Endothelial cell of umbilical vein (primary cell): ENCODE data around the gene TMEM41B. TPM values are rescaled to one million over a fixed set of nuclear protein-coding genes. Genes with fewer than 3 reads are reported as not detected.

Experiments used
- Bru-seq: library from RNA; stranded (reverse); fragments of 400-500 nt; gene quantifications from one replicate; lab custom pipeline; 2021; lab: Mats Ljungman, UMichigan
- BruChase-seq, 2 experiments: library from RNA; stranded (reverse); fragments of 400-500 nt; gene quantifications; one replicate each; lab custom pipeline; 2021; lab: Mats Ljungman, UMichigan
- BruUV-seq: library from RNA; stranded (reverse); fragments of 400-500 nt; replicated peaks from 2 replicates; lab custom pipeline; 2021; lab: Mats Ljungman, UMichigan
- CTCF ChIA-PET: fragments of 300-600, 350-600 bp; sonication (Branson Sonifier 250); formaldehyde crosslinking; loops from one replicate; lab custom pipeline; 2021; ENCODE audit warnings: antibody characterized with exemption, inconsistent platforms; lab: Charles Lee
- POLR2A ChIA-PET: fragments of 300-600, 350-600 bp; sonication (Branson Sonifier 250); formaldehyde crosslinking; loops from one replicate; lab custom pipeline; 2021; ENCODE audit warnings: antibody characterized with exemption, inconsistent platforms; lab: Charles Lee
- DNase-seq: peaks from one replicate; pipeline ENCODE4 v3.0.0-alpha.2; 2011; ENCODE audit warnings: low read depth, low spot score
- FAIRE-seq: peaks from 2 replicates; lab custom pipeline; 2011; peaks lifted over from hg19 to GRCh38; lab: Jason Lieb, UNC
- H2AFZ ChIP-seq: 2 replicates; pipeline ENCODE4 v1.6.0; 2012; ENCODE audit warnings: low read depth, low read length, control low read depth, inconsistent platforms
- H3K27ac ChIP-seq: 2 replicates; pipeline ENCODE4 v1.5.1; 2011; ENCODE audit warnings: low read depth, mild to moderate bottlenecking, control low read depth, low read length, moderate library complexity; ENCODE audit not compliant: insufficient read depth
- H3K27me3 ChIP-seq, 2 experiments: 2 replicates each; pipeline versions ENCODE4 v1.6.0 to v1.6.1; 2011; ENCODE audit warnings: low read length in 2 of 2, mixed read lengths in 1 of 2; ENCODE audit not compliant: control insufficient read depth in 2 of 2, insufficient read depth in 2 of 2
- H3K36me3 ChIP-seq, 2 experiments: 2 replicates in 1 of 2; 3 replicates in 1 of 2; pipeline ENCODE4 v1.5.1; 2011; ENCODE audit warnings: low read length in 2 of 2, mild to moderate bottlenecking in 1 of 2, moderate library complexity in 1 of 2; ENCODE audit not compliant: control insufficient read depth in 2 of 2, insufficient read depth in 2 of 2; ENCODE audit errors: extremely low read depth in 1 of 2
- H3K4me1 ChIP-seq: 3 replicates; pipeline ENCODE4 v1.5.1; 2011; ENCODE audit warnings: mild to moderate bottlenecking, low read length; ENCODE audit not compliant: control insufficient read depth, insufficient read depth; ENCODE audit errors: extremely low read depth
- H3K4me2 ChIP-seq: 2 replicates; pipeline ENCODE4 v1.6.1; 2011; ENCODE audit warnings: low read length, control low read depth, mixed read lengths; ENCODE audit not compliant: insufficient read depth
- H3K4me3 ChIP-seq, 3 experiments: fragments of 200-600 bp in 1 of 3; sonication (generic), shearing (Covaris generic) in 1 of 3; replicated peaks in 1 of 3; 2 replicates each; pipeline ENCODE4 v1.5.1; 2011 to 2016; ENCODE audit warnings: control low read depth in 3 of 3, low read length in 3 of 3, mild to moderate bottlenecking in 2 of 3, inconsistent platforms in 1 of 3, low read depth in 1 of 3, moderate library complexity in 1 of 3; ENCODE audit not compliant: insufficient read depth in 1 of 3
- H3K79me2 ChIP-seq: 2 replicates; pipeline ENCODE4 v1.6.0; 2012; ENCODE audit warnings: low read length, inconsistent platforms; ENCODE audit not compliant: control insufficient read depth, insufficient read depth
- H3K9ac ChIP-seq: replicated peaks from 2 replicates; pipeline ENCODE3; 2011; ENCODE audit warnings: low read length, control low read depth; ENCODE audit not compliant: insufficient read depth; ENCODE audit errors: extremely low read depth
- H3K9me1 ChIP-seq: replicated peaks from 3 replicates; pipeline ENCODE4 v1.6.0; 2011; ENCODE audit warnings: mild to moderate bottlenecking, low read length; ENCODE audit not compliant: control insufficient read depth, insufficient read depth; ENCODE audit errors: extremely low read depth
- H3K9me3 ChIP-seq: replicated peaks from 2 replicates; pipeline ENCODE4 v1.5.1; 2012; ENCODE audit warnings: low read length, inconsistent platforms; ENCODE audit not compliant: control insufficient read depth, insufficient read depth
- H4K20me1 ChIP-seq: replicated peaks from 2 replicates; pipeline ENCODE3; 2011; ENCODE audit warnings: mild to moderate bottlenecking, low read length; ENCODE audit not compliant: control insufficient read depth, insufficient read depth; ENCODE audit errors: extremely low read depth
- EZH2 ChIP-seq: IDR thresholded peaks from 2 replicates; pipeline ENCODE4 v1.6.1; 2012; ENCODE audit warnings: borderline replicate concordance, low read depth, mild to moderate bottlenecking, moderate library complexity, low read length, inconsistent platforms; ENCODE audit not compliant: severe bottlenecking
- FOS ChIP-seq: IDR thresholded peaks from 2 replicates; pipeline ENCODE4 v1.6.1; 2011; ENCODE audit warnings: mild to moderate bottlenecking, low read length, moderate library complexity, borderline replicate concordance; ENCODE audit not compliant: insufficient read depth
- GATA2 ChIP-seq: IDR thresholded peaks from 2 replicates; pipeline ENCODE4 v1.7.0; 2011; ENCODE audit warnings: low read depth, mild to moderate bottlenecking, moderate library complexity, mixed read lengths, low read length; ENCODE audit not compliant: insufficient read length, insufficient read depth
- JUN ChIP-seq: IDR thresholded peaks from 2 replicates; pipeline ENCODE4 v1.6.1; 2011; ENCODE audit warnings: borderline replicate concordance, low read depth; ENCODE audit not compliant: insufficient read length, insufficient read depth
- MAX ChIP-seq: IDR thresholded peaks from 2 replicates; pipeline ENCODE4 v1.6.1; 2011; ENCODE audit not compliant: insufficient read depth, insufficient read length
- MYC ChIP-seq: IDR thresholded peaks from one replicate; pipeline ENCODE4 v1.6.1; 2011; ENCODE audit warnings: mild to moderate bottlenecking, low read depth, low read length
- POLR2A ChIP-seq: IDR thresholded peaks from 2 replicates; pipeline ENCODE4 v1.6.1; 2012; ENCODE audit warnings: low read depth, mild to moderate bottlenecking, control low read depth, low read length
- POLR2AphosphoS5 ChIP-seq: IDR thresholded peaks from 2 replicates; pipeline ENCODE4 v1.6.1; 2012; ENCODE audit warnings: low read depth, mild to moderate bottlenecking, control low read depth, low read length, moderate library complexity; ENCODE audit not compliant: insufficient read depth
- dilution Hi-C: fragments of 300-500 bp; cut with MboI; formaldehyde crosslinking; loops from one replicate; pipeline ENCODE4 v1.15.0; 2019; ENCODE audit warnings: low sequenced_read_pairs; ENCODE audit not compliant: extremely low pct_ligation_motif_present
- intact Hi-C: fragments of 100-400 bp; cut with micrococcal nuclease; formaldehyde crosslinking; loops from one replicate; pipeline ENCODE4 v1.10.0; 2022
- long read RNA-seq: library from polyadenylated mRNA; stranded (forward); transcript quantifications from one replicate; pipeline ENCODE4 v2.0.0, GENCODE V29; 2021
- polyA minus RNA-seq, 3 experiments: library from RNA; depleted of rRNA, polyadenylated mRNA; stranded (reverse); fragments of >200 nt; gene quantifications; 1 replicate in 1 of 3; 2 replicates in 2 of 3; pipeline ENCODE4 v1.2.3, GENCODE V29; 2011
- polyA plus RNA-seq, 4 experiments: library from polyadenylated mRNA; depleted of rRNA in 3 of 4; stranded (reverse) in 3 of 4; unstranded in 1 of 4; fragments of >200 nt; gene quantifications; 2 replicates each; pipeline versions ENCODE4 v1.2.1 to v1.2.3, GENCODE V29; 2011 to 2012; ENCODE audit warnings: missing spikeins in 1 of 4
- total RNA-seq: library from RNA; stranded (reverse); gene quantifications from 2 replicates; pipeline ENCODE4 v1.2.3, GENCODE V29; 2021
- TF ChIP-seq, protein P1 (sequence below), 2 donors: IDR thresholded peaks; 1 replicate in 1 of 2; 2 replicates in 1 of 2; pipeline ENCODE4 v1.5.1; 2011; ENCODE audit warnings: low read length in 2 of 2, mild to moderate bottlenecking in 2 of 2, moderate library complexity in 2 of 2, control low read depth in 1 of 2, inconsistent platforms in 1 of 2, low read depth in 1 of 2; ENCODE audit not compliant: insufficient read depth in 1 of 2; ENCODE audit errors: extremely low read depth in 1 of 2

TMEM41B gene, protein sequence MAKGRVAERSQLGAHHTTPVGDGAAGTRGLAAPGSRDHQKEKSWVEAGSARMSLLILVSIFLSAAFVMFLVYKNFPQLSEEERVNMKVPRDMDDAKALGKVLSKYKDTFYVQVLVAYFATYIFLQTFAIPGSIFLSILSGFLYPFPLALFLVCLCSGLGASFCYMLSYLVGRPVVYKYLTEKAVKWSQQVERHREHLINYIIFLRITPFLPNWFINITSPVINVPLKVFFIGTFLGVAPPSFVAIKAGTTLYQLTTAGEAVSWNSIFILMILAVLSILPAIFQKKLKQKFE
- total RNA-seq (38.6 and 39.0 TPM in 2 replicates), polyA plus RNA-seq (15.2 and 16.6 TPM in 2 replicates), polyA minus RNA-seq (18.6 and 20.5 TPM in 2 replicates), Bru-seq, nascent RNA (percentile 79 among the genes with signal in this experiment), BruChase-seq, experiment 1, labeled RNA remaining after a 6-hour chase (percentile 88 among the genes with signal in this experiment), BruChase-seq, experiment 2, labeled RNA remaining after a 2-hour chase (percentile 93 among the genes with signal in this experiment)
- polyA plus RNA-seq (2011; cell fraction: cytosol; rRNA removed), result 10.0 and 11.6 TPM in 2 replicates
- polyA plus RNA-seq (2011; cell fraction: nucleus; rRNA removed), result 40.4 and 50.8 TPM in 2 replicates
- polyA plus RNA-seq (2012), result 13.6 and 20.5 TPM in 2 replicates
- 22.9 TPM for polyA minus RNA-seq (2011; cell fraction: cytosol; rRNA and poly(A)+ RNA removed)
- 23.0 and 25.4 TPM in 2 replicates for polyA minus RNA-seq (2011; cell fraction: nucleus; rRNA and poly(A)+ RNA removed)
- long read RNA-seq, transcript TMEM41B-201 (8 exons, 1,443 nt), result minor isoform, 5 of 60 reads
- long read RNA-seq, transcript TMEM41B-204 (7 exons, 3,968 nt), result major isoform, 36 of 60 reads
- long read RNA-seq, partial matches to known transcripts, result 7 of 60 reads
- long read RNA-seq, other reads (novel, unspliced or antisense), result 5 of 60 reads

DNA sequence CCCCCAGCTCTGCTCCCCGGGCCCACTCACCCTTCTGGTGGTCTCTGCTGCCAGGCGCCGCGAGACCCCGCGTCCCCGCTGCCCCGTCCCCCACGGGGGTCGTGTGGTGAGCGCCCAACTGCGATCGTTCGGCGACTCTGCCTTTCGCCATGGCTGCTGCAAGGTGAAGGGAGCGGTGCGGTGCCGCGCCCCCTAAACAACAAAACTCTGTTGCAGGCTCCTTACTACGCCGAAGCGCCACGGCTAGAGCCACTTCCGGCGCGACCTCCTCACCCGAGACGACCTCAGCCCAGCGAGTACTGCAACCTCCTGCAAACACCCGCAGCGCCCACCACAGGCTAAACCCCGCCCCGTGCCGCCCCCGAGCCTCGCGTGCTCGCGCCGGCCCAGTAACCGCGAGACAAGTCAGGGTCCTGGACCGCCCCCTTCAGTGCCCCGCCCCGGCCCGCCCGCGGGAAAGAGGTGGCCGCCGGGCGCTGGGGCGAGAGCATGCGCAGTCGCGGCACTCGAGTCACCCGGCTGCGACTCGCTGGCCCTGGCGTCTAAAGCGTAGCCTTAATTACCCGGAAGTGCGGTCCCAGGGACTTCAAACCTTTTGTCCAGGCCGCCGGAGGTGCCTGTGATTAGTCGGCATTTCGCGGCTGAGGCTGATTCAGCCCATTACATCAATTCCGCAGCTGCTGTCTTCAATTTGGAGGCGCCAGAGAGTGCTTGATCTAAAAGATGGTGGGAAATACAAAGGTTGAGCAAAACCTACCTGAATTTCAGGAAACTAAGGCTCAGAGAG, at the start of gene TMEM41B:
Gene TMEM41B, minus strand, starts transcription at position 303 of the 787 bp plus-strand sequence. Its CDS starts 152 bp downstream, at position 151.
- H3K9me1 ChIP-seq, result no peaks in the 10 kb centered on the region
- peaks cover 15% of the 10 kb centered on the region for H3K4me1 ChIP-seq
- H3K27ac ChIP-seq, result peak within 1 kb of the TSS; percentile 87
- H4K20me1 ChIP-seq, result no peaks in the 10 kb centered on the region
- peak within 1 kb of the TSS; percentile 94 for H3K9ac ChIP-seq
- H3K27me3 ChIP-seq, result no peaks in the 10 kb centered on the region
- peak within 1 kb of the TSS; percentile 63 for H2AFZ ChIP-seq
- DNase-seq (peak; percentile 98), FAIRE-seq (peak; percentile 98)
- peaks cover 42% of the 10 kb centered on the region for H3K79me2 ChIP-seq
- peak within 1 kb of the TSS; percentile 60 to 98 (median 93) for H3K4me3 ChIP-seq
- no peaks in the 10 kb centered on the region for H3K36me3 ChIP-seq
- intact Hi-C loops (loop anchor here (1.0 to 5.0 kb wide), 5 partner anchors 47 to 252 kb away; partner anchors contain the start of gene DENND5A), dilution Hi-C loops (no loop called here)
- TF ChIP-seq, protein P1, sequence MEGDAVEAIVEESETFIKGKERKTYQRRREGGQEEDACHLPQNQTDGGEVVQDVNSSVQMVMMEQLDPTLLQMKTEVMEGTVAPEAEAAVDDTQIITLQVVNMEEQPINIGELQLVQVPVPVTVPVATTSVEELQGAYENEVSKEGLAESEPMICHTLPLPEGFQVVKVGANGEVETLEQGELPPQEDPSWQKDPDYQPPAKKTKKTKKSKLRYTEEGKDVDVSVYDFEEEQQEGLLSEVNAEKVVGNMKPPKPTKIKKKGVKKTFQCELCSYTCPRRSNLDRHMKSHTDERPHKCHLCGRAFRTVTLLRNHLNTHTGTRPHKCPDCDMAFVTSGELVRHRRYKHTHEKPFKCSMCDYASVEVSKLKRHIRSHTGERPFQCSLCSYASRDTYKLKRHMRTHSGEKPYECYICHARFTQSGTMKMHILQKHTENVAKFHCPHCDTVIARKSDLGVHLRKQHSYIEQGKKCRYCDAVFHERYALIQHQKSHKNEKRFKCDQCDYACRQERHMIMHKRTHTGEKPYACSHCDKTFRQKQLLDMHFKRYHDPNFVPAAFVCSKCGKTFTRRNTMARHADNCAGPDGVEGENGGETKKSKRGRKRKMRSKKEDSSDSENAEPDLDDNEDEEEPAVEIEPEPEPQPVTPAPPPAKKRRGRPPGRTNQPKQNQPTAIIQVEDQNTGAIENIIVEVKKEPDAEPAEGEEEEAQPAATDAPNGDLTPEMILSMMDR (IDR thresholded peaks at IDR 0.05; ENCODE audit: extremely low read depth in 1 of 2, insufficient read depth in 1 of 2, low read depth in 1 of 2, low read length in 2 of 2), result no peak
- peak; percentile 86 for TF ChIP-seq POLR2AphosphoS5
- no peak for TF ChIP-seq EZH2
- no peak for TF ChIP-seq MAX
- TF ChIP-seq MYC, result no peak
- no peak for TF ChIP-seq JUN
- TF ChIP-seq POLR2A, result peak; percentile 80
- TF ChIP-seq FOS, result peak; percentile 55
- TF ChIP-seq GATA2, result no peak
- CTCF ChIA-PET, result interaction anchor here (1.2 to 2.4 kb wide), 3 partner anchors 15 to 71 kb away, joined by 3 to 20 read pairs (median 6); partner anchors contain the start of gene IPO7
- POLR2A ChIA-PET, result interaction anchor here (1.1 to 1.4 kb wide), 2 partner anchors 70 to 71 kb away, joined by 3 read pairs; partner anchors contain the start of gene IPO7
- H3K9me3 ChIP-seq, result no peaks in the 10 kb centered on the region
- peak within 1 kb of the TSS; percentile 100 for H3K4me2 ChIP-seq
- BruUV-seq, result no TSS peak
